Ascending aorta (tissue), 2 donors: Measurements from ENCODE around the gene DFFA. TPM values are rescaled to one million over a fixed set of nuclear protein-coding genes. Genes with fewer than 3 reads are reported as not detected.
"Not testable (repeated sequence)": the region's sequence is repeated elsewhere in the genome, so short reads cannot be mapped to it uniquely, and the experiment has no call there.

Source experiments
- DNase-seq, 2 donors: peaks; one replicate each; pipeline ENCODE4 v3.0.0-alpha.2; 2019; ENCODE audit warnings: low spot score in 2 of 2
- H3K27ac ChIP-seq, 2 donors: fragments of 200-600 bp; sonication (generic); one replicate each; pipeline ENCODE4 v1.5.1; 2016 to 2017; ENCODE audit warnings: mild to moderate bottlenecking in 1 of 2
- H3K27me3 ChIP-seq: fragments of 200-600 bp; sonication (generic); one replicate; pipeline ENCODE4 v1.5.1; 2017
- H3K36me3 ChIP-seq, 2 donors: fragments of 200-600 bp; sonication (generic); one replicate each; pipeline ENCODE4 v1.5.1; 2016
- H3K4me1 ChIP-seq, 2 donors: fragments of 200-600 bp; sonication (generic); one replicate each; pipeline ENCODE4 v1.5.1; 2016 to 2017; ENCODE audit warnings: mild to moderate bottlenecking in 1 of 2
- H3K4me3 ChIP-seq, 2 donors: fragments of 200-600 bp; sonication (generic); one replicate each; pipeline ENCODE4 v1.5.1; 2016 to 2017; ENCODE audit warnings: mild to moderate bottlenecking in 1 of 2
- H3K9me3 ChIP-seq, 2 donors: fragments of 200-600 bp; sonication (generic); one replicate each; pipeline ENCODE4 v1.5.1; 2016
- intact Hi-C: fragments of 100-400 bp; cut with DNase I; formaldehyde crosslinking; loops from one replicate; pipeline ENCODE4 v1.15.1; 2023
- total RNA-seq: library from RNA; depleted of rRNA; stranded (reverse); fragments of >200 nt; gene quantifications from one replicate; pipeline ENCODE4 v1.1.0, GENCODE V29; 2016
- TF ChIP-seq, protein P1 (sequence below), 3 experiments: fragments of 200-600 bp in 2 of 3; fragments of 450-650 bp in 1 of 3; sonication (generic) in 2 of 3; IDR thresholded peaks; one replicate each; pipeline ENCODE4 v1.5.1; 2016 to 2019; ENCODE audit warnings: antibody characterized with exemption in 3 of 3, mild to moderate bottlenecking in 1 of 3, moderate library complexity in 1 of 3

Gene DFFA
- total RNA-seq, 1 donor from 2014 or later, result 11.8 TPM

- Histone ChIP-seq H3K4me3 (peak overlapping the region; percentile 84 to 97), H3K27ac (peak overlapping the region; percentile 65 to 71), H3K4me1 (peaks cover 5 to 12% of the 10 kb centered on the region in 2 donors), H3K27me3 (no peaks in the 10 kb centered on the region), H3K36me3 (no peaks in the 10 kb centered on the region), H3K9me3 (no peaks in the 10 kb centered on the region)
- intact Hi-C loops, result loop anchor here (2.0 kb wide), 1 partner anchor 436 kb away; no protein-coding TSS in a partner anchor
- no peak for DNase-seq
- TF ChIP-seq, protein P1, sequence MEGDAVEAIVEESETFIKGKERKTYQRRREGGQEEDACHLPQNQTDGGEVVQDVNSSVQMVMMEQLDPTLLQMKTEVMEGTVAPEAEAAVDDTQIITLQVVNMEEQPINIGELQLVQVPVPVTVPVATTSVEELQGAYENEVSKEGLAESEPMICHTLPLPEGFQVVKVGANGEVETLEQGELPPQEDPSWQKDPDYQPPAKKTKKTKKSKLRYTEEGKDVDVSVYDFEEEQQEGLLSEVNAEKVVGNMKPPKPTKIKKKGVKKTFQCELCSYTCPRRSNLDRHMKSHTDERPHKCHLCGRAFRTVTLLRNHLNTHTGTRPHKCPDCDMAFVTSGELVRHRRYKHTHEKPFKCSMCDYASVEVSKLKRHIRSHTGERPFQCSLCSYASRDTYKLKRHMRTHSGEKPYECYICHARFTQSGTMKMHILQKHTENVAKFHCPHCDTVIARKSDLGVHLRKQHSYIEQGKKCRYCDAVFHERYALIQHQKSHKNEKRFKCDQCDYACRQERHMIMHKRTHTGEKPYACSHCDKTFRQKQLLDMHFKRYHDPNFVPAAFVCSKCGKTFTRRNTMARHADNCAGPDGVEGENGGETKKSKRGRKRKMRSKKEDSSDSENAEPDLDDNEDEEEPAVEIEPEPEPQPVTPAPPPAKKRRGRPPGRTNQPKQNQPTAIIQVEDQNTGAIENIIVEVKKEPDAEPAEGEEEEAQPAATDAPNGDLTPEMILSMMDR (IDR thresholded peaks at IDR 0.05), result no peak
Observed at GRCh38 chr1:10431070-10431730, 41.1 kb downstream of the DFFA start.

- H3K27me3 ChIP-seq, result no peaks in the 10 kb centered on the region
- peak within 1 kb of the TSS; percentile 84 to 97 for H3K4me3 ChIP-seq
- TF ChIP-seq, protein P1 (IDR thresholded peaks at IDR 0.05), result peak; percentile 96 to 100 (median 97)
- intact Hi-C loops, result loop anchor here (1.0 to 2.0 kb wide), 4 partner anchors 31 to 436 kb away; partner anchors contain the start of genes DFFA and PGD
- DNase-seq, result peak; percentile 61 to 95
- peak within 1 kb of the TSS; percentile 65 to 71 for H3K27ac ChIP-seq
- peaks cover 5 to 12% of the 10 kb centered on the region in 2 donors for H3K4me1 ChIP-seq
- H3K9me3 ChIP-seq, result no peaks in the 10 kb centered on the region
- no peaks in the 10 kb centered on the region for H3K36me3 ChIP-seq
Observed at GRCh38 chr1:10430216-10431069, 41.9 kb downstream of the DFFA start, which contains the start of gene CENPS. Gene CENPS, plus strand, starts transcription at chr1:10430433. Its CDS starts 85 bp downstream, at chr1:10430518.

DNA sequence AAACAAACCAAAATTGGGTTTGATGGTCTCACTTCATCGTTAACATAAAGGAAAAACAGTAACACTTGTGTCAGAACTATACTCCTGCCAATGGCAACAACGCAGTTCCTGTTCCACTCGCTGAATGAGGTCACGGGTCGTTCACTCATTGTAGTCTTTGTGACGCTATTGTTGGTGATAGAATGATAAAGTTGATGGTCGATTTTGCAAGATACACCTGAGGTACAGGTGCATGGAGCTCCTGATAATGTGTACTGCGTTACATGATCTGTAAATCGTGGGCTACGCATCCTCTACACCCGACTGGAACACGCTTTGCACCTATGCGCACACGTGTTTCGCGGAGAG lies 42.5 kb downstream of the DFFA start:
- Histone ChIP-seq H3K36me3 (no peaks in the 10 kb centered on the region), H3K4me3 (peak overlapping the region; percentile 84 to 97), H3K9me3 (no peaks in the 10 kb centered on the region), H3K27ac (no peak overlapping the region), H3K4me1 (peaks cover 5 to 12% of the 10 kb centered on the region in 2 donors), H3K27me3 (no peaks in the 10 kb centered on the region)
- intact Hi-C loops, result loop anchor here (1.0 to 5.0 kb wide), 5 partner anchors 31 to 553 kb away; partner anchors contain the start of genes DFFA and PGD
- TF ChIP-seq, protein P1 (IDR thresholded peaks at IDR 0.05), result no peak
- DNase-seq, result no peak

- intact Hi-C loops, result loop anchor here (1.0 to 5.0 kb wide), 2 partner anchors 52 to 552 kb away; no protein-coding TSS in a partner anchor
- TF ChIP-seq, protein P1 (IDR thresholded peaks at IDR 0.05), result no peak
Observed at GRCh38 chr1:10428984-10429383, 43.3 kb downstream of the DFFA start.

GRCh38 chr1:10426535-10426848 lies 45.8 kb downstream of the DFFA start:
- peaks cover 5 to 11% of the 10 kb centered on the region in 2 donors for H3K4me1 ChIP-seq
- H3K27ac ChIP-seq, H3K4me3 ChIP-seq, H3K27me3 ChIP-seq, DNase-seq, H3K36me3 ChIP-seq, H3K9me3 ChIP-seq: not testable (repeated sequence)
- intact Hi-C loops, result loop anchor here (5.0 kb wide), 1 partner anchor 549 kb away; no protein-coding TSS in a partner anchor

More at GRCh38 chr1:10428984-10429383, 43.3 kb downstream of the DFFA start:
- H3K36me3 ChIP-seq, result no peaks in the 10 kb centered on the region
- no peak overlapping the region for H3K4me3 ChIP-seq
- H3K4me1 ChIP-seq, result peaks cover 5 to 12% of the 10 kb centered on the region in 2 donors
- no peaks in the 10 kb centered on the region for H3K27me3 ChIP-seq
- no peaks in the 10 kb centered on the region for H3K9me3 ChIP-seq
- no peak overlapping the region for H3K27ac ChIP-seq
- no peak for DNase-seq

DNA sequence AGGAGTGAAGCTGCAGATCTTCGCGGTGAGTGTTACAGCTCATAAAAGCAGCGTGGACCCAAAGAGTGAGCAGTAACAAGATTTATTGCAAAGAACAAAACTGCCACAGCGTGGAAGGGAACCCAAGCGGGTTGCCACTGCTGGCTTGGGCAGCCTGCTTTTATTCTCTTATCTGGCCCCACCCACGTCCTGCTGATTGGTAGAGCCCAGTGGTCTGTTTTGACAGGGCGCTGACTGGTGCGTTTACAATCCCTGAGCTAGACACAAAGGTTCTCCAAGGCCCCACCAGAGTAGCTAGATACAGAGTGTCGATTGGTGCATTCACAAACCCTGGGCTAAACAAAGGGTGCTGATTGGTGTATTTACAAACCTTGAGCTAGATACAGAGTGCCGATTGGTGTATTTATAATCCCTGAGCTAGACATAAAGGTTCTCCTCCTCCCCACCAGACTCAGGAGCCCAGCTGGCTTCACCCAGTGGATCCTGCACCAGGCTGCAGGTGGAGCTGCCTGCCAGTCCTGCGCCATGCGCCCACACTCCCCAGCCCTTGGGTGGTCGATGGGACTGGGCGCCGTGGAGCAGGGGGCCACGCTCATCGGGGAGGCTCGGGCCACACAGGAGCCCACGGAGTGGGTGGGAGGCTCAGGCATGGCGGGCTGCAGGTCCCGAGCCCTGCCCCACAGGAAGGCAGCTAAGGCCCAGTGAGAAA lies 46.3 kb downstream of the DFFA start:
- H3K36me3 ChIP-seq, H3K4me1 ChIP-seq, H3K27ac ChIP-seq, H3K27me3 ChIP-seq, H3K4me3 ChIP-seq, DNase-seq, H3K9me3 ChIP-seq: not testable (repeated sequence)
- intact Hi-C loops, result loop anchor here (5.0 kb wide), 1 partner anchor 549 kb away; no protein-coding TSS in a partner anchor
